GM18526 (cell line): ENCODE measurements around the gene LHX1.

Experiments used
- POLR2A ChIP-seq: IDR thresholded peaks from 3 replicates; pipeline ENCODE4 v1.6.1; 2011; ENCODE audit not compliant: insufficient read length; ENCODE audit errors: extremely low read depth

The LHX1 gene

GRCh38 chr17:36951084-36951789 lies 14.0 kb downstream of the LHX1 start:
- no peak for TF ChIP-seq POLR2A

- TF ChIP-seq POLR2A: no peak
Observed at GRCh38 chr17:36971508-36971907, 34.2 kb downstream of the LHX1 start.

GRCh38 chr17:36972186-36972700 lies 35.0 kb downstream of the LHX1 start:
- TF ChIP-seq POLR2A: no peak

- TF ChIP-seq POLR2A: no peak
Observed at GRCh38 chr17:36972905-36973304, 35.6 kb downstream of the LHX1 start.

- no peak for TF ChIP-seq POLR2A
Observed at GRCh38 chr17:36975922-36976515, 38.7 kb downstream of the LHX1 start.

GRCh38 chr17:36977066-36977465 lies 39.8 kb downstream of the LHX1 start:
- no peak for TF ChIP-seq POLR2A

GRCh38 chr17:36977568-36977967 lies 40.3 kb downstream of the LHX1 start:
- no peak for TF ChIP-seq POLR2A

- no peak for TF ChIP-seq POLR2A
Observed at GRCh38 chr17:36978810-36979564, 41.7 kb downstream of the LHX1 start.

- no peak for TF ChIP-seq POLR2A
Observed at GRCh38 chr17:36979565-36979941, 42.3 kb downstream of the LHX1 start.

- no peak for TF ChIP-seq POLR2A
Observed at GRCh38 chr17:36980280-36980761, 43.0 kb downstream of the LHX1 start.

- no peak for TF ChIP-seq POLR2A
Observed at GRCh38 chr17:36983618-36984017, 46.3 kb downstream of the LHX1 start.

GRCh38 chr17:36989173-36989572 lies 51.9 kb downstream of the LHX1 start:
- no peak for TF ChIP-seq POLR2A

GRCh38 chr17:36992701-36993100 lies 55.4 kb downstream of the LHX1 start:
- no peak for TF ChIP-seq POLR2A

GRCh38 chr17:36993227-36993626 lies 56.0 kb downstream of the LHX1 start:
- no peak for TF ChIP-seq POLR2A
